Measurements from ENCODE around the gene SAMD14.

GRCh38 chr17:50103252-50103651, 26.7 kb downstream of the SAMD14 start:
- TF ChIP-seq CTCF (conservative IDR thresholded peaks at IDR 0.05 in 1 of 2, IDR thresholded peaks at IDR 0.05 in 1 of 2; ENCODE audit: low read depth in 1 of 2, low read length in 2 of 2) (no peak), EZH2 (IDR thresholded peaks at IDR 0.05; ENCODE audit: low read length, missing control alignments) (no peak)
